HG03432 (cell line): ENCODE data around the gene HSD11B1.

Source experiments
- ATAC-seq: cut with Tn5 transposase; IDR thresholded peaks from one replicate; pipeline ENCODE4 v1.9.1; 2021; ENCODE audit warnings: mild to moderate bottlenecking, moderate library complexity; ENCODE audit not compliant: unreplicated experiment

The HSD11B1 gene

DNA sequence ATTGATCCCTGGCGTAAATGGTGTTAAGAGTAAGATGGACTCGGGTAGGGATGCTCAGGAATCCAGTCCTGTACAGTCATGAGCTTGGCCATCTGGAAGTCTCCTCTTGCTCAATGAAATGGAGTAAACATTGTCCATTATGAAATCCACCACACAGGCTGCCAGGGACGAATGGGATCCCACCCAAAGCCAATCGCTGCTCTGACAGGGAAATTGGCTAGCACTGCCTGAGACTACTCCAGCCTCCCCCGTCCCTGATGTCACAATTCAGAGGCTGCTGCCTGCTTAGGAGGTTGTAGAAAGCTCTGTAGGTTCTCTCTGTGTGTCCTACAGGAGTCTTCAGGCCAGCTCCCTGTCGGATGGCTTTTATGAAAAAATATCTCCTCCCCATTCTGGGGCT, at the start of gene HSD11B1:
Gene HSD11B1 (plus strand): TSS at position 263 of the 400 bp plus-strand sequence. CDS start 97 bp downstream, at position 360.
- no peak for ATAC-seq

DNA sequence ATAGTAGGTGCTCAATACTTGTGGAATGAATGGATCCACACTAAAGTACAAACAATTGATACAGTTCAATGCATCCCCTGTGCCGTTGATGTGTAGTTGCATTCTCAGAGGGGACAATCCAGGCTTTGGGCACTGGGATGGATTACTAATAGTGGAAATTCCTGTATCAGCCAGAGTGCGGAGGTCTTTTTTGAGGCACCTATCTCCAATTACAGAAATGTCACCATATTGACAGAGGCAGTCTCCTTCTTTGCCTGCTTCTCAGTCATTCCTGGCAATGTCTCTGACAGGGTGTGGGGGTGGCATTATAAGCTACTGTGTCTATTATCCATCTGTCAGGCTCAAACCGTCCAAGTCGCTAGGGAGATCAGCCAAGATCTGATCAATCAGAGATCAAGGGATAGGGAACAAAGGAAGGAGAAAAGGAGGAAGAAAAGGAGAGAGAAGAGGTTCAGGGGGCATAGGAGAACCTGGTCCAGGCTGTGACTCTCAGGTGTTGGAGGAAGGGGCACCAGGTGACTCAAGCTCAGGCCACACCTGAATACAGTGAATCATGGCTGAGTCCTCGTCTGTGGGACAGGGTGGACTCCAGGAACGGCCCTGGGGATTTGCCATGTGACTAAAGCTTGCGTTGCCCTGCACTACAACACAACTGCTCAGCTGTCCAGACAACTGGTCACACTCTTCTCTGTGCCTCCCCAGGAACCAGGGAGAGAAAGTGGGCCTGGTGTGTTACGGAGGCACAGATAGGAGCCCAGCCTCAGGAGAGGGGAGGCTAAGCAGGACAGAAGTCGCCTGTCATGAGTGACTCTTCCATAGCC, 49.0 kb upstream of the HSD11B1 start:
- no peak for ATAC-seq

DNA sequence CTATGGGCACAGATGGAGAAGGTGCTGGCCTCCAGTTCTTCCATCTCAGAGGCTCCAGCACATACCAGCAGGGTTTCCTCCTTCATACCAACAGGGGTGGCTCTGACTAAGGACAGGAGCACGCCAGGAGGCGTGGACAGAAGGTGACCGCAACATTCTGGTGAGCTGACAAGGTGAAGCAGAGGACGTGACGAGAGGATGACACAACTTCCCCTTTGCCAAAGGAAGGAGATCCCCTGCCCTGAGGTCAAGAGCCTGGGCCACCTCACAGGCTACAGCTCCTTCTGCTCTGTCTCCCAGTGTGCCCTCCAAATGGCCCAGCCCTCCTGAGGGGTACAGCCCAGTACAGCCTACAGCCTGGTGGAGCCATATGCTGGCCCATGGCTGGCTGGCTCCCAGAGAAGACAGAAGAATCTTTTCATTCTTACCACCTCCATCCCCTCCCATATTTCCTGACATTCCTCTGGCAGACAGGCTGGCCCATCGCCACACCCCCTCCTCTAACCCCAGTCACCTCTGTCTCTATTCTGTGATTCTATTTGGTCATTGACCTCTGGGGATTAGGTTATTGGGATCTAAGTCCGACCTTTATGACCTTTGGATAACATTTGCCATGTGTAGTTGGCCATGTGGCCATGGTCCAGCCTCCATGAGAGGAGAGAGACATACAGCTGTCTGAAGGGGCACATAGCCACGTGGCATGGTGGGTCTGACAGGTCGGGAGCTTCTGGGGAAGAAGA, 47.3 kb upstream of the HSD11B1 start:
- ATAC-seq: no peak

DNA sequence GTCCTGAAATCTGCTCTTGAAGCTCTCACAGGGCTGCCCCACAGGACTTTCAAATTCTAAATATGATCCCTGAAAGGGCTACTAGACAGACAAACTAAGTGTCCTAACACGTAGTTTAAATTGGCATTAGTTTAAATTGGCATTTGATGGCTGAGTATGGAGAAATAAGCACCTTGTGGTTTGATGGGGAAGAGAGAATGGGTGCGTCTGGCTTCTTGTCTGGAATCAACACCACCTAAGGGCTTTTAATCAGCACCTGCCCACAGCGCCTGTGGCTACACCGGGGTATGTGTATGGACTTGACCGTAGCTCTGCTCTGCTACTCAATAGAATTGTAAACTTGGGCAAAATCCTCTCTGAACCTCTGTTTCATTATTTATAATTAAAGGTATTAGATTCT, 46.7 kb upstream of the HSD11B1 start:
- ATAC-seq: no peak

DNA sequence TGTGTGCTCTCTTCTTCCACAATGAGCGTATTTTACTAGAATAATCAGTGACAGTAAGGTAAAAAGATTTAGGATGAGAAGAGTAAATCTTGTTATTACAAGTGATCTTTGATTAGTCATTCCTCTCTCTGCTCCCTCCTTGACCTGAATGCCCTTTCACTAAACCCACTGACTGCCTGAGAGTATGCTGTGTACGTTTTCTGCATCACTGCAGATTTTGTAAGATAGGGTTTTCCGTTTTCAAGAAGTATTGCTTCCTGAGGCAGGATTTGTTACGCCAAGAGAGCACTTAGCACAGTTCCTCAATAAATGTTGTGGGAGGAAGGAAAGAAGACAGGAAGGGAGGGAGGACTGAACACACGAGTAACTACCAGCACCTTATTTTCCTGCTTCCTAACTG, 44.7 kb upstream of the HSD11B1 start:
- ATAC-seq: peak; percentile 93

DNA sequence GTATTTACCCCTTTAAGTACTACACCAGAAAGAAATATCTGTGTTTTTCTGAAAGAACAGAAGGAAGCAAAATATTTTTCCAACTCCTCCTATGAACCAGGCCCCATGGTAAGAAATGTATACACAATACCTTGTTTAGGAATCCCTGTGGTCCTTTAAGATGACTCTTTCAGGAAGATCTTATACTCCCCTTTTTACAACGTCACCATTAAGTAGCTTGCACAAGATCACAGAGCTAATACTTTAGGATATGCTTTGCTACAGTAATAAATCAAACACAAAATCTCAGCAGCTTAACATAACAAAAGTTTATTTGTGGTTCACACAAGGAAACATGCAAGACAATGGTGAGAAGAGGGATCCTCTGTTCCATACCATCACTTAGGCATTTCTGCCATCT, 43.6 kb upstream of the HSD11B1 start:
- ATAC-seq: no peak

DNA sequence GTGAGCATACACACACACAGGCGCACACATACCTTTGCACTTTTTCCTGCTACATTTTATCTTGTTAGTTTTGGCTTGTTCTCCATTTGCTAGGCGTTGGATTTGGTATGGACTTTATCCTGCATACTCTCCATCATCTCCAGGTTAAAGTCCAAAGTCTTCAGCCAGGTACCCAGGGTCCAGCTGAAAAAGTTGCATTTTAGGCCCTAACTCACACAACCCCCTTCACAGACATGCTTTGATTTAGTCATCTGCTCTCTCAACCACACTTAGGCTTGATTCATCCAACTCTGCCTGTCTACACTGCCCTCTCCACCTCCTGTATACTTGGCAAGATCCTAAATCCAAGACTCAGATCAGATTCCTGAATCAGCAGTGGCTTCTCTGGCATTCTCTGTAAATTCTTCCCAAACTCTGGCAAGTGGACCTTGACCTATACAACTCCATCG, 41.7 kb upstream of the HSD11B1 start:
- ATAC-seq: no peak

DNA sequence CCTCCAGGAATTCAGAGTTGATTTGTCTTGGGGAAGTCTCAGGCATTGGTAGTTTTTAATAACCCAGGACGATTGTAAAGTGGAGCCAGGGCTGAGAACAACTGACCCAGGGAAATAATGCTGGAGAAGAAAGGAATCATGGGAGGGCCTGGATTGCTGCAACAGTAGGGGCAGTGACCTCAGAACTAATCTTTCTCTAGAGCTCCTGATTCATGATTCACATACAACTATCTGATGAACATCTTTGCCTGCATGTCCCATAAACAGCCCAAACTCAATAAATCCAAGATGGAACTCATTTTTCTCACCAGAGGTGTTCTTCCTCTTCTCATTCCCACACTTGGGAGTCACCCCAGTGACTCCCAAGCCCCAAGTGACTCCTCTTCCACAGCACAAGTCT, 37.5 kb upstream of the HSD11B1 start:
- ATAC-seq: no peak

DNA sequence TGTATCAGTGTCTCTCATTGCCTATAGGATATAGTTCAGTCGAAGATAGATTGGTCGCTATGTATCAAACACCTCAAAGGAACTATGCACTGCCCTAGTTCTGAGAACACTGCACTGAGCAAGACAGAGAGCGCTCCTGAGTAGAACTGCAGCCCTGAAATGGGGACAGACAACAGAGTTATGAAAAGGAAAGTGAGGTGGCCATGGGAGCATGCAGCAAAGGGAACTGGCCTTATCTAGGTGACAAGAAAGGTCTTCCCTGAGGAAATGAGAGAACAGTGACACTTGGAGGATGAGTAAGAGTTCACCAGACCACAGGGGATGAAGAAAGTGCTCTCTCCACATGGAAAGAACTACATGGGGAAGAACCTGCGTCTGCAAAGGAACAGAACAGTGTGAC, 36.9 kb upstream of the HSD11B1 start:
- no peak for ATAC-seq

DNA sequence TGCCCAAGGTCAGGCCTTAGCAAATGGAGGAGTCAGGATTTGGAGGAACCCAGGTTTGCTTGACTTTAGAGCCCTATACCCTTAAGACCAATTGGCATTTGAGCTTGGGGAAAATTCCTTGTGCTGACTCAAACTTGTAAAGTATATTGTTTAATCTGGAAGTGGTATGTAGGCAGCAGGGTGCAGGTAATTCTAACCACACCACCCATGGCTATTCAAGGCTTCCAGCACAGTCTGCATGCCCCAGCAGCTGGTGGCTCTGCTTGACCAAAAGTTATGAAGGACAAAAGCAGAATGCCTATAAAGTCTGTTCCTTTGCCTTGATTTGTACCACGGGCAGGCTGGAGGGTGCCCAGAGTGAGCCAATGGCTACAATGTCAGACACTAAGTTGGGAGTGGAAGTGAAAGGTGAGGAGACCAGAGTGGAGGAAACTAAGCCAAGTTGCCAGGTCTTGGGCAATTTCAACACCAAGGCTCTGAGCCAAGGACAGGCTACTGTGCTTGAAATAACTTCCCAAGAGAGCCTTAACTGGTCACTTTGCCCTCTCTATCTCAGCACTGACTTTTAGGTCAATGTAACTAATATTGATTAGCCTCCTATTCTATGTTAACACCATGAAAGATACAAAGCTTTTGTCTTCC, 34.1 kb upstream of the HSD11B1 start:
- no peak for ATAC-seq

DNA sequence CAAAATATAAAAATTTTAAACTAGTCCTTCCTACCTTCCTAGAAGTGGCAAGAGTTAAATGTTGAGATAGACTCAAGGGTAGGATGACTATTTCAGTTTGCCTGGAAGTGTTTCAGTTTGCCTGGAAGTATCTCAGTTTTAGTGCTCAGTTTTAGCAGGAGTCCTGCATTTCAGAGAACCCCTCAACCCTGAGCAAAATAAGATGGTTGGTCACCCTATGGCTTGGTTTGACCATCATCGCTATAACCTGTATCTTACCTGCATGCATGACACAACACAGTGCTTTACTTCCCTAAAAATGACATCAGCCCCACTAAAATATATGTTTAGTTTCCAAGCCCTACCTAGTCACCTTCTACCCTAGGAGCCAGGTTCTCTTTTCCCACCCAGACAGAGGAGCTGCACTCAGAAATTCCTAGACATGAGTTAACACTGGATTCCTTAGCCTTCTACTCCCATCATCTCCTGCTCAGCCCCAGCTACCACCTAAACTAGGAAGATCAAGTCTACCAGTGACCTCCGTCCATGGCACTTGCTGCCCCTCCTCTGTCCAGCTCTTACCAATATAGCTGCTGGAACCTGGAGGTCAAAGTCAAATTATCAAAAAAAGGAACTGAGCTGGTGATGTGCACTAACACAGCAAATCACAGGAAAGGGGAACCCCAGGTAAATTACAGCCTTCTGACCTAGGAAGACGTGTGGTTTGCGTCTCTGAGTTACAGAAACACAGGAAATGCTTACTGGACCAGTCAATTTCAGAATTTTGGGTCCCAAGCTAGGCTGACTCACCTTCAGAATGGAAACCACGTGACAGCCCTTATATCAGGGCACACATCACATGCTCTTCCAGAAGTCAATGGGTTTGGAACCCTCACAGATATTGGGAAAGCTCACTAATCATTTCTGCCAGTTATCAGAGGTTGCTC, 31.7 kb upstream of the HSD11B1 start:
- ATAC-seq: peak; percentile 94

DNA sequence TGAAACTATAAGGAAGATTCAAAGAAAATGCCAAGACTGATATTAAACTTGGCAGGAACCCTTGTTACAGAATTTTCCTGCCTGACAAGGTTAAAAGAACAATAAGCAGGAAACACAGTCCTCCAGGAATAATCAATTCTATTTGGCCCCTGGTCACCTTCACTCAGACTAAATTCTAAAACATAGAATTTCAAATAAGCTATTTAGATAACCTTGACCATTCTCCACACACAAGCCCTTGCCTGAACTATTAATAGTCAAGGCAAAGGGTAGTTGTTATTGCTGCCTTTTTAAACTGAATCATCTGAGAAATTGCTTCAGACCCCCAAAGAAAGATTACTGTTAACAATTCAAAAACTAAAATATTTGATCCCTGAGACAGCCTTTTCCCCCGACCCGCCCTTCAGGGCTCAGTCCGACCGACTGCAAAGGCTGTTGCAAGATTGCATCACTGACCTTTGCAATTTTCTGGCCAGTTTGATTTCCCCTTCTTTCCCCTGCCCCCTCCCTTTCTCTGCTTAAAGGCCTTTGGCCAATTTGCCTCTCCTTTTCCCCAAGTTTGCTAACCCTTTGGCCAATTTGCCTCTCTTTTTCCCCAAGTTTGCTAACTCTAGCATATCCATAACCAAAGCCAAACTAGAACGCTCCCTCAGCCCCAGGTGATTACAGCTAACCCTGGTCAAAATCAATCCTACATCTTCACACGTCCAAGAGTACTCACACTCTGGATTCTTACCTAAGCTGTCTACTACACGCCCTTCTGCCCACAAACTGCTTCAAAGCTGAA, 30.8 kb upstream of the HSD11B1 start:
- no peak for ATAC-seq

DNA sequence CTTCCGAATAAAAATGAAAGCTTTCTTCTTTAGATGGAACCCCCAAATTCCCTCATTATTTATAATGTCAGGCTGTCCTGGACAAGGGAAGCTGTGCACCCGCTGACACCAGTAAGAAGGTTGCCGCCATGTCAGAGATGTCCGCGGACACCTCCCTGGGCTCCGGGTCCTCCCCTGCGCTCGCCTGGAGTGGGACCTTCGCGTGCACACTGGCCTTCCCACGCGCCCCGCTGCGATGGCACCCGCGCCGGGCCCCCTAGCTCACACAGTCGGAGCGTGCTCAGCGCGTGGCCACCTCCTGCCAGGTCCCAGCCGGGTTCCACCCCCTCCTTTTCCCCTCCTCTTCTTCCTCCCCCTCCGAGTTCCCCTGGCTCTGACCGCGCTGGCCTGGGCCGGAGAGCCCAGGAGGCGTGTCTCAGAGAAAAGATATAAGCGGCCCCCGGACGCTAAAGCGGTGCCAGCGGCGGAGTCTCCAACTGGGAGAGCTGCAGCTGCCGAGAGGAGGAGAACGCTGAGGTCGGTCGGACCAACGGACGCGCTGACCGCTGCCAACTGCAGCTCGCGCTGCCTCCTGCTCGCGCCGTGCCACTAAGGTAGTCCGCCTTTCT, 29.6 kb upstream of the HSD11B1 start, which contains the start of gene G0S2:
Gene G0S2 (plus strand): TSS at position 456 of the 608 bp plus-strand sequence. CDS start 273 bp downstream, outside the sequence.
- no peak for ATAC-seq

DNA sequence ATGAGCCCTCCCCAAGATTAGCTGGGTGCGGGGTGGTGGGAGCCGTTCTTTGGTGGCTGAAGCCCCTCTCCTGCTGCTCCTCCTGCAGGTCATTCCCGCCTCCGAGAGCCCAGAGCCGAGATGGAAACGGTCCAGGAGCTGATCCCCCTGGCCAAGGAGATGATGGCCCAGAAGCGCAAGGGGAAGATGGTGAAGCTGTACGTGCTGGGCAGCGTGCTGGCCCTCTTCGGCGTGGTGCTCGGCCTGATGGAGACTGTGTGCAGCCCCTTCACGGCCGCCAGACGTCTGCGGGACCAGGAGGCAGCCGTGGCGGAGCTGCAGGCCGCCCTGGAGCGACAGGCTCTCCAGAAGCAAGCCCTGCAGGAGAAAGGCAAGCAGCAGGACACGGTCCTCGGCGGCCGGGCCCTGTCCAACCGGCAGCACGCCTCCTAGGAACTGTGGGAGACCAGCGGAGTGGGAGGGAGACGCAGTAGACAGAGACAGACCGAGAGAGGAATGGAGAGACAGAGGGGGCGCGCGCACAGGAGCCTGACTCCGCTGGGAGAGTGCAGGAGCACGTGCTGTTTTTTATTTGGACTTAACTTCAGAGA, 29.0 kb upstream of the HSD11B1 start:
- no peak for ATAC-seq

DNA sequence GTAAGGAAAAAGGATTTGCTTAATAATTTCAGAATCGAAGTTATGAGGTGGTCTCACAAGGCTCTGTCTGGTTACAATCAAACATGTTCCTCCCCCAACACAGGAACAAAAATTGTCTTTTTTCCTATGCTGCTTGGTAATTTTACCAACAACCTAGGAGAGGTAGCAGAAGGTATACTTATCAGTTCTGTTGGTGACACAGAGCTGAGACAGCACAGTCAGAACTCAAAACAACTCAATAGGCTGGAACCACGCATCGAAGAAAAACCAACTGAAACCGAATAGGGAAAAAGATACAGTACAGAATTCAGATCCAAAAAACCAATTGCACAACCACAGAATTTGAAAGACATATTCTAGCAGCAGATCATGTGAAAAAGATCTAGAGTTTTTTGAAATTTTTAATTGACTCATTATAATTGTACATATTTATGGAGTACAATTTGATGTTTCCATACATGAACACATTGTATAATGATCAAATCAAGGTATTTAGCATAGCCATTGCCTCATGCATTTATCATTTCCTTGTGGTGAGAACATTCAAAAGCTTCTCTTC, 25.6 kb upstream of the HSD11B1 start:
- ATAC-seq: no peak

DNA sequence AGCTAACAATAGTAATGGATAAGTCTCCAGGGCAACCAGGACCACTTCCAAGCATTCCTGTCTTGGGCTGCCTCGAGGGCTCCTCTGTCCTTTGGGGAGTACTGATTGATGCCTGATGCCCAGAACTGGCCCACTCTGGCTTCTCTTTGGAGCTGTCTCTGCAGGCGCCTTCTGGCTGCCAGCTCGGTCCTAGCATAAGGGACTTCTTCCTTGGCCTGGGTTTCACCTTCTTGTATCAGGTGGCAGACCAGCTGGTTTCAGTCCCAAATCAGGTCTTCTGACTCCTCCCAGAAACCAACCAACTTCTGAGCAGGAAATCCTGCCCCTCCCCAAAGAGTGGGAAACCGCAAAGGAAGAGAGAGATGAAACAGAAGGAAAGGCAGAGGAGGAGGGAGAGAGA, 18.8 kb upstream of the HSD11B1 start:
- peak; percentile 88 for ATAC-seq

DNA sequence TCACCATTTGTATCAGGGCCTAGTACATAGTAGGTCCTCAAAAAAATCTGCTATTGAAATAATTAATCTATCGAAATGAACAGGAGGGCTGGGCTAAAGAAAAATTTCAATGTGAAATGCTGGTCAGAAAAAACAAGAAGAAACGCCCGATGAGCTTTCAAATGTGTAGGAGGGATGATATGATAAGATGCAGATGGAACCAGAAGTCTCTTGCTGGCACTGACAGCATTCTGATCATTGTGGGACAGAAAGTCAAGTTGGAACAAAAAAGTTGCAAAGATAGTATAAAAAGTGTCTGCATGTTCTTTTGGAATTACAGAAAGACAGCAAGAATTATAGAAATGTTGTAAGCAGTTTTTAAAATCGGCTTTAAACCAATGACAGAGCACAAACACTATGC, 18.3 kb upstream of the HSD11B1 start:
- peak; percentile 17 for ATAC-seq

DNA sequence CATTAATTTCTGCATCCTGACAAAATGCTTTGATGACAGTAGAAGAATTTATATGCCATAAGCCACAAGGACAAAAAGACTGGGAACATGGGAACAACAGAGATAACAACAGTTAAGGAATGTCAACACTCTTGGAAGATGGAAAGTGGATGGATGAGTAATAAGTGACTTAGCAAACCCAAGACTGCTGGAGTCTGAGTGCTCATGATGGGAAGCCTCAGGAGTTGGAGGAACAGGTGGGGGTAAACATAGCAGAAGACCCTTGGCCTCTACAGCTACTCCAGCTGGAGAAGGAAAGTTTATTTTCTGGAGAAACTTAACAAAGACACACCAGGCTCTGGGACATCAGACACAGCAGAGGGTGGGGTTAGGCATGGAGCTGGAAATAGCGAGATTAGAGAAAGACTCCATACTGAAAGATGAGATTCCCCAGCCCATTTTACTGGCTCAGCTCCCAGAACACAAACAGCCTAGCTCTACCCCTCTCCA, 15.9 kb upstream of the HSD11B1 start:
- no peak for ATAC-seq
